Measurements from ENCODE around the gene BEND5.

Gene BEND5, protein sequence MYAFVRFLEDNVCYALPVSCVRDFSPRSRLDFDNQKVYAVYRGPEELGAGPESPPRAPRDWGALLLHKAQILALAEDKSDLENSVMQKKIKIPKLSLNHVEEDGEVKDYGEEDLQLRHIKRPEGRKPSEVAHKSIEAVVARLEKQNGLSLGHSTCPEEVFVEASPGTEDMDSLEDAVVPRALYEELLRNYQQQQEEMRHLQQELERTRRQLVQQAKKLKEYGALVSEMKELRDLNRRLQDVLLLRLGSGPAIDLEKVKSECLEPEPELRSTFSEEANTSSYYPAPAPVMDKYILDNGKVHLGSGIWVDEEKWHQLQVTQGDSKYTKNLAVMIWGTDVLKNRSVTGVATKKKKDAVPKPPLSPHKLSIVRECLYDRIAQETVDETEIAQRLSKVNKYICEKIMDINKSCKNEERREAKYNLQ

DNA sequence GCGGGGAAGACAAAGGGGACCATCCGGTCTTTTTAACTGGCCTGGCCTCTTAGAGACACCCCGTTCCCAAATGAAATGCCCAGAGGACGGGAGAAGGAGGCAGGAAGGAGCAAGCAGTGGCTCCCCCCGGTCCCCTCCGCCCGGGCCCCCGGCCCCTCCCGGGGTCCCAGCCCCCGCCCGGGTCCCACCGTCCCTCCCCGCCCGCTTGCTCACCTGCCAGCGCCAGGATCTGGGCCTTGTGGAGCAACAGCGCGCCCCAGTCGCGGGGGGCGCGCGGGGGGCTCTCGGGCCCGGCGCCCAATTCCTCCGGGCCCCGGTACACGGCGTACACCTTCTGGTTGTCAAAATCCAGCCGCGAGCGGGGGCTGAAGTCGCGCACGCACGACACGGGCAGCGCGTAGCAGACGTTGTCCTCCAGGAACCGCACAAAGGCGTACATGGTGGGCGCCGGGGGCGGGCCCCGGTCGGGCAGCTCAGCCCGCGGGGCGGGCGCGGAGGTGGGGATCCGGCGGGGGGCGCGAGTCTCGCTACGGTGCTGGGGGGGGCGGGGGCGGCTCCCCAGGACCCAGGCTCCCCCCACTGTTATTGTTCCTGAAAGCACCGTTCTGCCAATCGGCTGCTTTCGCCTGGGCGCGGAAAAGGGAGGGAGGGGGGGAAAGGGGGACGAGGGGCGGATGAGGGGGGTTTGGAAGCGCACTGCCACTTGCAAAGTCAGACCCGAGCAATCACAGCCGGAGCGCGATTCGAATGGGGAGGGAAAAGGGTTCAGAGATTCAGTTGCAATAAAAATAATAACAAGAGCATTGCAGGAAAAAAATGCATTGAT is at the start of gene BEND5:
Gene BEND5, minus strand, starts transcription at position 499 of the 826 bp plus-strand sequence. Its CDS starts 60 bp downstream, at position 439.
- DNase-seq, result peak in 12 of 14 donors; percentile 7 to 79 (median 46)

DNA sequence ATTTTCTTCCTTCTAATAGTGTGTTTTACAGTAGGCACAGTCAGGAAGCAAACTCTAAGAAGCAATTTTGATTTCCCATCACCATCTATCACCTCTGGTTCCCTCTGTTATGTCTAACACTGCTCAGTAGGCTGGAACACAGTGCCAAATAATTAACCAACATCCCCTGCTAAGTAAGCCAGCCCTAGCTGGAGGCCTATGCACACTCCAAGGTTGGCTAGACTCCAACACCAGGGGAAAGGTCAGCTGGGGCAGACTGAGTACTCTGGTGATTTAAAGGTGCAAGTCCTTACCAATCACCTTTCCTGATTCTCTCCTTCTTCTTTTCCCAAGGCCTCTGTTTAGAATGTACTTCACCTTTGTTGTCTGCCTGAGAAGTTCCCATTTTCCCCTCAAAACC is 46.5 kb upstream of the BEND5 start:
- no peak for DNase-seq

DNA sequence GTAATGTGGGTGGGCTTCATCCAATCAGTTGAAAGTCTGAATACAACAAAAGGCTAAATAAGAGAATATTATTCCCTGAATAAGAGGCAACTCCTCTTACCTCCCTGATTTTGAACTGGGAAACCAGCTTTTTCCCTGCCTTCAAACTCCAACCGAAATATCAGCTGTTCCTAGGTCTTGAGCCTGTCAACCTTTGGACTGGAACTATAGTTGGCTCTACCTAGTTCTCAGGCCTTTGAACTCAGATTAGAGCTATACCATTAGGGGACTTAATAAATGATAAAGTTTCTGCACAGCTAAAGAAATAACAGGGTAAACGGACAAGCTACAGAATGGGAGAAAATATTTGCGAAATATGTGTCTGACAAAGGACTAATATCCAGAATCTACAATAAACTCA is 43.8 kb upstream of the BEND5 start:
- DNase-seq, result no peak

DNA sequence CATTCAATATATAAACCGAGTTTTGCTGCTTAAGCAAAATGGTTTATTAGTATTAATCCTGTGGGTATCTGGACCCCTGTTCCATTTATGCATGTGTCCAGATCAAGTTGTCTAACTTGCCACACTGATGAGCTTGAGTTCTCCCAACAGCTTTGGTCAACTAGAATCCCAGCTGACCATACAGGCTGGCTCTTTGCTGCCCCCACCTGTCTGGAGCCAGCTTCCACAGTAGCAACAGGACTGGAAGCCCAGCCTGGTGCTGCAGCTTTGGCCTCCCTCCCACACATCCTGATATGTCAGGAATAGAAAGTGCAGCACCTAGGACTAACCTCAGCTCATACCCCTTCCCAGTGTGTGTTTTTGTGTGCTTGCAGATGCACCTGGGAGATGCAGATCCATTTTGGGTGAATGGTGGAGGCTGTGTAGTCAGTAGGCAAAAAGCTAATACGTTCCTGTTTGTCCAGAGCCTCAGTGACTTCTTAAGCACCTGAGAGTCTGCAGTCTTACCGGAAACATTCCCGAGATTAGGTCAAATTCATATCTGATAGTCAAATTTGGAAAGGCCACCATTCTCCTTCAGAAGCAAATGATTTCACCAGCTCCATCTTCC is 40.9 kb upstream of the BEND5 start:
- DNase-seq, result peak in 10 of 14 donors; percentile 4 to 48 (median 21)

DNA sequence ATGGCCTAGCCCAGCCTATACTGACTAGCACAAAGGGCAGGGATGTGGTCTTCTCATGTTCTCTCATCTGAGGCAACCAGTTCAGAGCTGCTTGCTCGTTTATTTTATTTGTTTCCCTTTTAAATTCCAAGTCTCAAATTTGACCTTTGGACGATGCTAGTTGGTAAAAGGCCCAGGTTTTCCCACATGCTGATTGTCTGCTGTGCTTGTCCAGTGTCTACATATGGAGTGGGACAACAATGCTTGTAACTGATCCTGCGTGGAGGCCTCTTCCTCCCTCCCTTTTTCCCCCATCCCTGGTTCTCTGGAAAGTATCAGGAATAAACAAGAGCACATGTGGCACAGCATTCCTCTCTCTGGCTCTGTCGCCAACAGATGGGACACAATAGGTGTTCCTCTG is 34.0 kb upstream of the BEND5 start:
- no peak for DNase-seq

DNA sequence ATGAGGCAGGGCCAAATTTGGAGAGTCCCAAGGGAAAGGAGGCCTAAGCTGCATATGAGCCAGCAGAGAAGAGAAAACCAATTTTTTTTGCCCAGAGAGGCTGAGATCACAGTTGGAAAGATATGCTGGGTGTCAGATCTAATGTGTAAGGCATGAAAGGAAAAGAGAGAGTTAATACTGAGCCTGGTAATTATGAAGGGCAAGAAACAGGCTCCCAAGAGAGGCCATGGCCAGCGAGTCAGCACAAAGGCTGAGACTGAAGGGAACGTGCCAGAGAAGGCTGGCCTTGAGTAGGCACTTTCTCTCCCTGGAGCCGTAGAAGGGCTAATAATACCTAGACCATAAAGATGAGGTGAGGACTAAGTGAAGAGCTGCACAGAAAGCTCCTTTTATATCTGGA is 31.8 kb upstream of the BEND5 start:
- no peak for DNase-seq

DNA sequence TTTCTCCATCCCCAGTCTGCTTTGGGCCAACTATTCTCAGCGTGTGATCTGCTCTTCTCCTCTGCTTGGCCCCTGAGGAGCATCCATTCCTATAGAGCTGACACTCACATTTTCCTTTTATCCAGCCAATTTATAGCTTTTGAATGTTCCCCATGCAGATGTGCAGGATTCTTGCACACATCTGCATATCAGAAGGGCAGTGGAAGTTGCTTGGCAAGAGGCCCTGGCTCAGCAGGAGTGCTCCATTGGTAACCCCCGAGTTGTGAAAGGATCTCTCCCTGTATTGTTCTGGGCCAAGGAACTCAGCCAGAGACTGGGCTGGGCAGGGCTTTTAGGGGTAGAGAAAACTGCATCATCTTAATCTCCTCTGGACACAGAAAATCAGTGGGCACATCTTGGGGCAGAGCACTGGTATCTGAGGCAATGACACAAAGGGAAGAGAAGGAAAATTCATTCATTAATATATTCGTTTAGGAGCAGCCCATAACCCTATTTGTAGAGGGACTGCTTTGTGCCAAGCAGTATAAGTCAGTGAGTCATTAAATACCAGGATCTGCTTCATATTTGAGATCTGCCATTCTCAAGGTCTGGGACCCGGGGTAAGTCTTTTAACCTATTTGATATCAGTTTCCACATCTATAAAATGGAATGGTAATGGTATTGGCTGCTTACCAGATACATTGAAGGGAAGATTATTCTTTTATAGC is 31.0 kb upstream of the BEND5 start:
- DNase-seq, result no peak

DNA sequence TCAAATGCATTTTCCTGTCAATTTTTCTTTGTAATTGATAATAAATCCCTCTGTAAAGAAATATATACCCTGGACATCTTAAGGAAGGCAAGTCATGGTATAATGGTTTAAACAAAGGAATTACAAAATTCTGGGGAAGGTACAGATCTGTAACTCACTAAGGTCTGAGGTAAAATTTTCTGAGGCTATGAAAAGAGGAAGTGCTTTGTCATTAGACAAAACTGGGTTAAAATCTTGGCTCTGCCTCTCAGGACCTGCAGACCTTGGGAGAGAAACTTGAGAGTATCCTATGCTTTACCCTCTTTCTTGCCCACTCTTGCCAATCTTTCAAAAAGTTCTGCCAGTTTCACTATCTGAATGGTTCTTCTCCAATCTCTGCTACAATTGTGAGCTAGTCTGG is 26.8 kb upstream of the BEND5 start:
- no peak for DNase-seq

DNA sequence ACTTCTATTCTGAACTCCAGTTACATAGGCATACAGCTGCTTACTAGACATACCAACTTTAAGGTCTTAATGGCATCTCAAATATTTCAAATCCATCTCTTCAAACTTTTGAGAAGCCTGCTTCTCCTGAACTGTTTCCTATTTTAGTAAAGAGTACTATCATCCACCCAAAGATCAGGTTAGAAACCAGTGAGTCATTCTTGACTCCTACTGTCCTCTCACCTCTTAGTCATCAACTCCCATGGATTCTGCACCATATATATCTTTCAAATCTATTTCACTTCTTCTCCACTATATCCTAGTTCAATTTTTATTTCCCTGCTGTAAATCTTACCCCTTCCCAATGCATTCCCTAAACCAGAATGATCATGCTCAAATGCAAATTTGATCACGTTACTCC is 18.1 kb upstream of the BEND5 start:
- DNase-seq, result no peak

DNA sequence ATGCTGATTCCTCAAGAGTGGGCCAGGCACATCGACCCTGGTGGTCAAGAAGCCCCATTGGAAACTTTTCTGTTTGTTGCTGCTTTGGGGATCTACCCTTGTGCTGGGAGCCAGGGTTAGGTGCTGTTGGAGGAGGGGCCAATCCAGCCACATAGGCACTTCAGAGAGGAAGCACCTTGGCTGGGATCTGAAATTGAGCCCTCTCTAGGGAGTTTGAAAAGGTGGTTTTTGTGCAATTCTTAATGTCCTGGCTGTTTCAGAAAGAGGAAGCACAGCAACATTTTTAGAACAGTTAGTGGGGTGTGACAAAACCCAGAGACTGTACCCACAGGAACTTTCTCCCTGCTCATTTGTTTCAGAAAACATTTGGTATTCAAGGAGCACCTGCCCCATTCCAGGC is 17.2 kb upstream of the BEND5 start:
- no peak for DNase-seq

DNA sequence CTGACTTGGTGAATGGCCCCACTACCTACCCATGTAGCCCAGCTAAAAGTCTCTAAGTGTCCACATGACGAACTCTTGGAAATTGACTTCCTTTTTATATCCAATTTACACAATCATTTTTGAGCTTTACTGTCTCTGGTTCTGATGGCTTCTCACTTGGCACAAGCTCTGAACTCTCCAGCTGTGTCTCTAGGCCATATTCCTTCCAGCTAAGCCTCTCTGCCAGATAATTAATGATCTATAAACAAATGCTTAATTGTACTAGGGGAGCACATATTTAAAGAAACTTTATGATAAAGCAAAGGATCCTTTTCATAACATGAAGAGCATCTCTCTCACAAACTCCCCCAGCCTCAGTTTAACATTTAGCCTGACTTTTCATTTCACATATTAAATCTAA is 16.3 kb upstream of the BEND5 start:
- no peak for DNase-seq

DNA sequence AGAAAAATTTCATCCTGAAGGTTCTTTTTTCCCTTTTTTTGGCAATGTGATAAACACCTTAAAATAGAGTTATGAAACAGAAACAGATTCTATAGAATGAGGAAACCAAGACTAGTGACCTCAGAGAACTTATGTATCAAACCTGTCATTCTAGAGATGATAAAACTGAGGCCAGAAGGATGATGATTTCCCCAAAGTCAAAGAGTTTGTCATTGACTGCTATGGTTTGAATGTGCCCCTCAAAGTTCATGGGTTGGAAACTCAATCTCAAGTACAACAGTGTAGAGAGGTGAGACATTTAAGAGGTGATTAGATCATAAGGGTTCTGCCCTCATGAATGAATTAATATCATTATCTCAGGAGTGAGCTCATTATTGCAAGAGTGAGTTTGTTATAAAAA is 13.7 kb upstream of the BEND5 start:
- DNase-seq, result no peak

DNA sequence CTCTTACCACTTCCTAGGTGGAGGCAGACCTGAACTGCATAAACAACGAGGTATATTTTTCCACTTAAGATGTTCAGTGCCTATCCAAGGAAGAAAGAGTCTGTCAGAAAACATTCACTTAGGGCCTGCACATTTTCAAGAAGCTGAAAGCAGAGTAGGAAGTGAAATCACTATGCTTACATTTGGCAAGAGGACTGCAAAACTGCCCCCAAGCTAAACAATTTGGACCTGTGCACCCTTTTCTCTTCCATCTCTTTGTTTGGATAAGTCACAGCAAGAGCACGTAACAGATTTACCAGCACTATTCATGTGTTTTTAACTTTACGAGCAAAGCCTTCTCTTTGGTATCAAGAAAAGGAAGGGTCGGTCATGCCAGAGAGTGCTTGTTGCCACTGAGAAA is 13.2 kb upstream of the BEND5 start:
- no peak for DNase-seq

DNA sequence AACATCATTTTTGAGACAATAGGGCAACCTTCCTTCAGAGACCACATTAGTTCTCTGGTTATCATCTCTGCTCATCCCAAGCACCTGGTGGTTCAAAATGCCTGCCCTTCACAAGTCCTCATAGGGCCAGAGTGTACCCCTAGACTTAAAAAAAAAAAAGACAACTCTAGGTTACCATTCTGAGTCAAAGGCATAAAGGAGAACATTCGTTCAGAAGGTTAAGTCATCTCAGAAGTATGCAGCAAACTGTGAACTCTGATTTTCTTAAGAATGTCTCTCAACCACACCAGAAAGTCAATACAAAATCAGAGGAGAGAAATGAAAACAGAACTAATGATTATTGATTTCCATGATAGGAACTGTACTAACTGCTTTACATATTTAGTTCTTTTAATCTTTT is 9.2 kb upstream of the BEND5 start:
- no peak for DNase-seq

DNA sequence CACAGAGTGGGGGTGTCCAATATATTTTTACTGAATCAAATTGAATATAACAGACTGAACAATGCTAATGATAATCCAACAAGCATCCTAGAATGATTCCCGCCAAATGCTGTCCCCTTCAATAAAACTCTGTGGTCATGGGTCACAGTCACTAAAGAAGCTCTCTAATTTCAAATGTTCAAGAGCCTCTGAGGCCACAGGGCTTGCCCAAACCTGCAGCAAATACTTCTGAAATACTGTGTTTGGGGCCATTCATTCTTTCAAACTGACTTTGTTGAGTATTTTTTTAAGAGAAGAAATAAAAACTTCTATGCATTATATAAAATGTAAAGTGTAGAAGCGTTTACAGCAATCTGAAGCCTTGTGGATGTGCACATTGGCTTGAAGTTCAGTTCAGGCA is 7.6 kb upstream of the BEND5 start:
- DNase-seq, result no peak

DNA sequence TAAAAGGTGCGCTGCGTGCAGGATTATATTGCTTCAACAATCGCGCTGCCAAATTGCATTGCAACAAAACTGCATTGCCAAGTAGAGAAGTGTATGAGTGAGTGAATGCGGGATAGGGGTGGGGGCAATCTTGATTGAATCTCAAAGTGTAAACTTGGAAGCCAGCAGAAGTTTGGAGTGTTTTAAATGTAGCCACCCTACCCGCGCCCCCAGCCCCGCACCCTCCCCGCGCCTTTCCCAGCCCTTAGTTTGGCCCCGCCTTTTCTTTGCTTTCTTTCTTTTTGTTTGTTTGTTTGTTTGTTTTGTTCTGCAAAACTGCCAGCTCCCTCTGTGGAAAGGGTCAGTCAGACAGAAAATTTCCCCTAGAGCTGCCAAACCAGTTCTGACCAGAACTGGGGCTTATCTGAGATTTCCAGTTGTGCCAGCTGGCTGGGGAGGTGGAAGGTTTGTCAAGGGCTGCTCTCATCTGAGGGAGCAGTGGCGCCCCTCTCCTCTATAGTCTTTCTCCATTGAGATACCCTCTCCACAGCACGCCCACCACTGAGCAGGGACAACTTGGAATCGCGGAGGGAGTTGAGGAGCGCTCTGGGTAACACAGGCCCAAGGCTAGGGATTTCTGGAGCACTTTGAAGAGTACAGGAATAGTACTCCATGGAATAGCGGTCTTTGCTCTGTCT is 666 bp upstream of the BEND5 start:
- DNase-seq, result peak in 2 of 14 donors; percentile 9 to 20

DNA sequence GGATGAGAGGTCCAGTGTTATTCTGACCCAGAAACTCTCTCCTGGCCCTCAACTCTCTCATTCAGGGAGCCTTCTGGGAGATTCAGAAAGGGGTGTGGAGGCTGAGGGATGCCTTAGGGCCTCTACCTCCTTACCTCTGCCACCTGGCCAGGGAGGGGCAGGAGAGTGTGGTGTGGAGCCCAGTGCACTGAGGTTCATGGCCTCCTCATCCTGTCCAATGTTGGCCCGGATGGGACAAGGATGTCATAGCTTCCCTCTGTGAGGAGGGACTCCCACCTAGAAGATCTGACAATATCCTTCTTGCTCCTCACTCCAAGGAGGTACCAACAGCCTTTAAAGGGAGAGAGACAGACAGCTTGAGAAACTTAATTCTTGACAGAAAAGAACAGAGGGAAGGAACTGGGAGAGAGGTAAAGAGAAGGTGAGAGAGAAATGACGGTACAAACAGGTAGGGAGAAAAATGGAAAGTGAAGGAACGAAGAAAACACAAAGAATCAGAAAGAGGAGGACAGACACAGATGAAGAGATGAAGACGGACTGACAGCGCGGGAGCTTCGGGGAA is 779 bp downstream of the BEND5 start:
- peak in 1 of 14 donors; percentile 2 for DNase-seq

DNA sequence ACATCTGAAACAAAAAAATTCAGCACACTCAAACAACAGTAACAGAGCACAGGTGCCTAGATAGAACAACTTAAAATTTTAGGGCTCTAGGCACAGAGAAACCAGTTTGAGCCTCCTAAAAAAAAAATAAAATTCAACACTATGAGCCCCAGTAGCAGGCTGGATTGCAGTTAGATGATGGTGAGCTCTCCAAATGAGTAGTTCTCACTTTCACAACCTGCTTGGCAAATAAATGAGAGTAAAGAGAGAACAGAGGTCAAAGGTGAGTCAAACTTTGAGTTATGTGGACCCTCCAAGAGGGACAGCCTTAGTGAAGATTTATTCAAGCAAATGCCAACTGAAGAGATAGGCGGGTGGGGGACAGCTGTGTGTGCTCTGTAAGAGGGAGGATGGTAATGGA is 3.6 kb downstream of the BEND5 start:
- no peak for DNase-seq

DNA sequence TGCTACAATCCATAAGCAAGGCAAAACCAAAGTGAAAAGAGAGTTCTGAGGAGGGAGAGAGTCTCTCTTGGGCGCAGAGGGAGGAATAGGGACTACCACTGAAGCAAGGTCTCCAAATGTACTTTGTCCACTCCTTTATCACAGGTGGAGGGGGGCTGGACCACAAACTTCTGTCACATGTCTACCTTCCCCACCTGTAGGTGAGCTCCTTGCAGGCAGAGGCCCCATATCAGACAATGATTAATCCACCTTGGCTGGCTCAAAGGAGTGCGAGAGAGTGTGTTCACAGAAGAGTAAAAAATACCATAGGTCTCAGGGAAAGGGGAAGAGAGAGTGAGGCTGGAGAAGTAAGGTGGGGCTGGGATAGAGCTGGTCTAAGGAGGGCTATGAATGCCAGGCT is 4.5 kb downstream of the BEND5 start:
- no peak for DNase-seq

DNA sequence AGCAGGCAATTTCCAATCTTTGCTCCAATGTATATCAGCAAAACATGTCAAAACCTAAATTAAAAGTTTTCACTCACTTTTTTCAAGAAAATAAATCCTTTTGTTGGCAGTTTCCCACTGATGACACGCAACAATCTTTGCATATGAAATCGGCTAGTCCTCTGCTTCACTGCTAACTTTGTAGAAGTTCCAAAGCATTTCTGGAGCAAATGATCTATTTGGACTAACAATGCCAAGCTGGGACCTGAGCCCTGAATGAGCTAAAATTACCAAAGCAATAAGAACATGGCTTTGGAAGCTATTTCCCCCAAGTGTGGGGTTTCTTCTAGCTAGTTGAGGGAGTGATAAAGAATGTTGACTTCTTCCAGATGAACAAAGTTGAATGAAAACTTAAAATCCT is 5.1 kb downstream of the BEND5 start:
- no peak for DNase-seq

DNA sequence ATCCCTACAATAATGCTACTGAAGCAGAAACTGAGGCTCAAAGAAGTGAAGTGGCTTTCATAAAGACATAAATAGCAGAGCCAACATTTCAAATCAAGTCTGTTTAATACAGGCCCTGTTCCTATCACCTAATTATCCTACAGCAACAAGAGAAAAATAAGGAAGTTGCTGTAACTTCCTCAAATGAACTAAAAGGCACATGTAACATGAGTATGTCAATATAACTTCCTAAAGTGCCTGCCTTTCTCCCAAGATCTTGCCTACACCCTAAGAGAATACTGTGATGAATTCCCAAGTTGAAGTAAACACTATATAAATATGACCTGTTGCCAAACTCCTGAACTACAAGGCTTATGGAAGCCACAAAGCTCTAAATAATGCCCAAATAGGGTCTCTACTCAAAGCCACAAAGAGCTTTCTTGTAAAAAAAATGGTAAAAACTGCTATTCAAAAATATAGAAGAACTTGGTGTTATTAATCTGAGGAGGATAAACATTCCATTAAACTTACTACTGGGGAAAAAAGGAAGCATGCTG is 8.6 kb downstream of the BEND5 start:
- no peak for DNase-seq

DNA sequence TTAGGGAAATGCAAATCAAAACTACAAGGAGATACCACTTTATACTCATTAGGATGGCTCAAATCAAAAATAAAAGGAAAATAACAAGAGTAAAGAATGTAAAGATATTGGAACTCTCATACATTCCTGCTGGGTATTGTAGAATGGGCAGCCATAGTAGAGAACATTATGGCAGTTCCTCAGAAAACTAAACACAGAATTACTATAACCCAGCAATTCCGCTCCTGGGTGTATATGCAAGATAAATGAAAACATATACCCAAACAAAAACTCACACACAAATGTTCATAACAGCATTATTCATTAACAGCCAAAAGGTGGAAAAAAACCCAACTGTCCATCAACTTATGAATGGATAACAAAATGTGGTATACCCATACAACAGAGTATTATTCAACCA is 11.4 kb downstream of the BEND5 start:
- DNase-seq, result no peak
